SK-N-SH treated with all-trans-retinoic acid at 6 μM for 48 hours (cell line): ENCODE measurements around the gene XPC.

Source experiments
- ATAC-seq: fragments of 200-7000 bp; cut with Tn5 transposase; 3 replicates; pipeline ENCODE4 v1.9.1; 2020; ENCODE audit warnings: mild to moderate bottlenecking, moderate library complexity
- ARNTL ChIP-seq: fragments of 450-650 bp; formaldehyde crosslinking; IDR thresholded peaks from 2 replicates; pipeline ENCODE4 v1.5.0; 2020; ENCODE audit warnings: low read depth, mild to moderate bottlenecking, moderate library complexity, borderline replicate concordance
- CREB5 ChIP-seq: fragments of 250-450 bp; sonication (Bioruptor Pico); IDR thresholded peaks from 2 replicates; pipeline ENCODE4 v1.5.1; 2020; ENCODE audit warnings: low read depth, mild to moderate bottlenecking, moderate library complexity
- ESRRG ChIP-seq: fragments of 250-450 bp; sonication (Bioruptor Pico); IDR thresholded peaks from 2 replicates; pipeline ENCODE4 v1.6.1; 2021; ENCODE audit warnings: mild to moderate bottlenecking
- GLIS3 ChIP-seq: fragments of 250-450 bp; sonication (Bioruptor Pico); IDR thresholded peaks from 2 replicates; pipeline ENCODE4 v1.5.0; 2020; ENCODE audit warnings: mild to moderate bottlenecking, moderate library complexity
- OSR1 ChIP-seq: fragments of 250-450 bp; sonication (Bioruptor Pico); IDR thresholded peaks from 2 replicates; pipeline ENCODE4 v1.8.0; 2022; ENCODE audit warnings: moderate library complexity, mild to moderate bottlenecking, inconsistent platforms
- POU6F1 ChIP-seq: fragments of 250-450 bp; sonication (Bioruptor Pico); IDR thresholded peaks from 2 replicates; pipeline ENCODE4 v1.8.0; 2021; ENCODE audit warnings: low read depth, mild to moderate bottlenecking, moderate library complexity, borderline replicate concordance
- PPARA ChIP-seq: fragments of 250-450 bp; sonication (Bioruptor Pico); IDR thresholded peaks from 2 replicates; pipeline ENCODE4 v1.5.0; 2020; ENCODE audit warnings: mild to moderate bottlenecking, borderline replicate concordance
- SNAI2 ChIP-seq: fragments of 250-450 bp; sonication (Bioruptor Pico); IDR thresholded peaks from 2 replicates; pipeline ENCODE4 v1.5.0; 2020; ENCODE audit warnings: mild to moderate bottlenecking, moderate library complexity
- TSHZ2 ChIP-seq: fragments of 250-450 bp; sonication (Bioruptor Pico); IDR thresholded peaks from 2 replicates; pipeline ENCODE4 v1.5.0; 2020; ENCODE audit warnings: mild to moderate bottlenecking, moderate library complexity
- ZC3H10 ChIP-seq: fragments of 250-450 bp; sonication (Bioruptor Pico); IDR thresholded peaks from 2 replicates; pipeline ENCODE4 v1.5.1; 2021; ENCODE audit warnings: mild to moderate bottlenecking, moderate library complexity
- ZFP3 ChIP-seq: fragments of 250-450 bp; sonication (Bioruptor Pico); IDR thresholded peaks from 2 replicates; pipeline ENCODE4 v1.5.0; 2020; ENCODE audit warnings: mild to moderate bottlenecking, moderate library complexity
- ZNF565 ChIP-seq: fragments of 450-650 bp; formaldehyde crosslinking; conservative IDR thresholded peaks from 2 replicates; pipeline ENCODE4 v1.5.0; 2020; ENCODE audit warnings: low read depth, mild to moderate bottlenecking, moderate library complexity
- ZNF8 ChIP-seq: fragments of 450-650 bp; formaldehyde crosslinking; IDR thresholded peaks from 2 replicates; pipeline ENCODE4 v1.5.0; 2020; ENCODE audit warnings: mild to moderate bottlenecking, moderate library complexity

The XPC gene

GRCh38 chr3:14126017-14126886 is 52.1 kb downstream of the XPC start:
- TF ChIP-seq GLIS3 (CRISPR knock-in tag) (no peak), CREB5 (CRISPR knock-in tag) (no peak), POU6F1 (no peak)
- no peak for ATAC-seq

- ATAC-seq = peak; percentile 72
- no peak for TF ChIP-seq PPARA (CRISPR knock-in tag)
- no peak for TF ChIP-seq ESRRG
- TF ChIP-seq TSHZ2 = no peak
- no peak for TF ChIP-seq ZNF565 (CRISPR knock-in tag)
- TF ChIP-seq, all 23 proteins: peak for 0
Measured at GRCh38 chr3:14125193-14126016, 53.0 kb downstream of the XPC start.

- TF ChIP-seq OSR1 (CRISPR knock-in tag) (no peak), GLIS3 (CRISPR knock-in tag) (no peak), SNAI2 (CRISPR knock-in tag) (no peak), CREB5 (CRISPR knock-in tag) (no peak), ZNF8 (CRISPR knock-in tag) (no peak), ESRRG (no peak), ZFP3 (no peak), ARNTL (CRISPR knock-in tag) (no peak), TSHZ2 (no peak), POU6F1 (no peak), ZC3H10 (CRISPR knock-in tag) (no peak)
- ATAC-seq = peak; percentile 87
Measured at GRCh38 chr3:14124615-14125192, 53.7 kb downstream of the XPC start, which contains the start of the genes CHCHD4 and TMEM43. CHCHD4 (minus strand) TSS chr3:14124870; CDS start chr3:14124676, 194 bp downstream. TMEM43 (plus strand) TSS chr3:14125052; CDS start chr3:14125194, 142 bp downstream.
